HG03521 (cell line): ENCODE results near the gene SSBP3.
A peak's percentile ranks its signal among the peaks of the same experiment; 100 is the strongest.

Source experiments
- ATAC-seq: cut with Tn5 transposase; IDR thresholded peaks from one replicate; pipeline ENCODE4 v1.9.1; 2021; ENCODE audit warnings: mild to moderate bottlenecking, moderate library complexity; ENCODE audit not compliant: unreplicated experiment

The SSBP3 gene

DNA sequence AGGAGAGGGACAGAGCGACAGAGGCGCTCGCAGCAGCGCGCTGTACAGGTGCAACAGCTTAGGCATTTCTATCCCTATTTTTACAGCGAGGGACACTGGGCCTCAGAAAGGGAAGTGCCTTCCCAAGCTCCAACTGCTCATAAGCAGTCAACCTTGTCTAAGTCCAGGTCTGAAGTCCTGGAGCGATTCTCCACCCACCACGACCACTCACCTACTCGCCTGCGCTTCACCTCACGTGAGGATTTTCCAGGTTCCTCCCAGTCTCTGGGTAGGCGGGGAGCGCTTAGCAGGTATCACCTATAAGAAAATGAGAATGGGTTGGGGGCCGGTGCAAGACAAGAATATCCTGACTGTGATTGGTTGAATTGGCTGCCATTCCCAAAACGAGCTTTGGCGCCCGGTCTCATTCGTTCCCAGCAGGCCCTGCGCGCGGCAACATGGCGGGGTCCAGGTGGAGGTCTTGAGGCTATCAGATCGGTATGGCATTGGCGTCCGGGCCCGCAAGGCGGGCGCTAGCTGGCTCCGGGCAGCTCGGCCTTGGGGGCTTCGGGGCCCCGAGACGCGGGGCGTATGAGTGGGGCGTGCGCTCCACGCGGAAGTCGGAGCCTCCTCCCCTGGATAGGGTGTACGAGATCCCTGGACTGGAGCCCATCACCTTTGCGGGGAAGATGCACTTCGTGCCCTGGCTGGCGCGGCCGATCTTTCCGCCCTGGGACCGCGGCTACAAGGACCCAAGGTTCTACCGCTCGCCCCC, 206.3 kb downstream of the SSBP3 start, which contains the start of the genes CYB5RL and MRPL37:
CYB5RL (minus strand) TSS at position 266 of the 754 bp plus-strand sequence. CDS start 4,414 bp downstream, outside the sequence.
MRPL37 (plus strand) TSS at position 403 of the 754 bp plus-strand sequence; CDS start at position 480, 77 bp downstream.
- peak; percentile 96 for ATAC-seq

GRCh38 chr1:54199151-54199764, 206.9 kb downstream of the SSBP3 start:
- ATAC-seq: no peak

- ATAC-seq: no peak
Observed at GRCh38 chr1:54193453-54193852, 212.7 kb downstream of the SSBP3 start.

DNA sequence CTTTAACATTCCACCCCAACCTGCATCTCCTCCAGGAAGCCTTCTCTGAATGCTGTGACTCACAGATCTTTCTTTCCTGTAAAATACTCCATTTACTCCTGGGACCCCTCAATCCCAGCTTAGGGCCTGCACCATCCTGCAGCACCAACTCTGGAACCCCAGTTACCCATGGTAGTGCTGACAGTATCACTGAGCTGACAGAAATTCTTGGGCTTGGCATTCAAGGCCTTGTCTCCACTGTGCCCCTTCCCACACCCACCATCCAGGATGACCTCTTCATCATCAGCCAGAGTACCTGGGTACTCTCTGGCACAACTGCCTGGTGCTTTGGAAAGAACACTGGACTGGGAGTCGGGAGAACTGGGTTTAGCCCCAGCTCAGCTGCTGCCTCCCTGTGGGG, 214.7 kb downstream of the SSBP3 start:
- ATAC-seq: no peak

- ATAC-seq: no peak
Observed at GRCh38 chr1:54190526-54190925, 215.7 kb downstream of the SSBP3 start.

DNA sequence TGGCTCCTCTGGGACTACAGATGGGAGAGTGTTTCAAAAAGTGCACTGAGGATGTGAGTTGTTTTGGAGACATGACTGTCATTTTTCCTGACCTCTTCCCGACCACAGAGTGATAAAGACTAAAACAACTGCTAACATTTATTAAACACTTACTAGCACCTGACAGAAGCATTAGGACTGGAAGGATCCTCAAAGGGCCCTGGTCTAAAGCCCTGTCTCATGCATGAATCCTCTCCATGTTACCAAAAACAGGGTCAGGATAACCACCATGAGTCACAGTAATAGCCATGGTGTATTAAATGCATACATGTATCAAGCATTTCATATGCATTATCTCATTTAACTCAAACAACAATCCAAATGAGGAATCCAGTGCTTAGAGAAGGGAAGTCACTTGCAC, 217.9 kb downstream of the SSBP3 start:
- ATAC-seq: no peak

DNA sequence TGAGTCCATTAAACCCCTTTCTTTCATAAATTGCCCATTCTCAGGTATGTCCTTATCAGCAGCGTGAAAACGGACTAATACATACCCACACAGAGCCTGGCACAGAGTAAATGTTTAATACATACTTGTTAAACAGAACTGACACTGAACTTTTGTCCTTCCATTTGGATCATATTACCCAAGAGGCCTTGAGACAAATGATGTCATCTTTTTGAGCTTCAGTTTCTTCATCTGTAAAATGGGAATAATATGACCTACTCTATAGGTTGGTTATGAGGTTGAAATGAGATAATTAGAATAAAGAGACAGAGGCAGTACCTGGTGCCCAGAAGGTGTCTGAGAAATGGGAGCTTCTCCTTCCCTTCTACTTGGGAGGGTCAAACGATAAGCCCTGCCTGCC, 220.1 kb downstream of the SSBP3 start:
- ATAC-seq: no peak

GRCh38 chr1:54180701-54181360, 225.4 kb downstream of the SSBP3 start:
- no peak for ATAC-seq

- no peak for ATAC-seq
Observed at GRCh38 chr1:54178296-54179070, 227.7 kb downstream of the SSBP3 start.

DNA sequence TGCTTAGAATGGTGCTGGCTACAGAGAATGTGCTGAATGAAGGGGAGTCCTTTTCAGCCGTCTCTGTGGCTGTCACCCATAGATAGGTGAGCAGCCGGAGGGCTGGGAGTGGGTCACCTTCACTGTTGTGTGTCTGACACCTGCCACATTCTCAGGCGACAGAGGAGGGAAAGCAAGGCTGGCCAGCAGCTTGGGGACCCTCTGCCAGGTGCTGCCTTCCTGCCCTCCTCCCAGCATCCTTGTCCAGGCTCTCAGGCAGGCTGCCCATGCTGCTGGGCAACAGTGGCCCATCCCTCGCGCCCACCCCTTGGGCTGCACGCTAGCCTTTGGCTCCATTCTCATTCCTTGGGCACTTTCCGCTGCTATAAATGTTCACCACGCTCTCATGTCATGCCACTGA, 228.5 kb downstream of the SSBP3 start:
- ATAC-seq: no peak

- no peak for ATAC-seq
Observed at GRCh38 chr1:54176621-54177327, 229.4 kb downstream of the SSBP3 start.
